GM18519 (cell line): ENCODE measurements around the gene DIPK1B.

ENCODE experiments used
- ATAC-seq: cut with Tn5 transposase; IDR thresholded peaks from one replicate; pipeline ENCODE4 v1.9.1; 2021; ENCODE audit warnings: mild to moderate bottlenecking, moderate library complexity; ENCODE audit not compliant: unreplicated experiment, low FRiP score

The DIPK1B gene

DNA sequence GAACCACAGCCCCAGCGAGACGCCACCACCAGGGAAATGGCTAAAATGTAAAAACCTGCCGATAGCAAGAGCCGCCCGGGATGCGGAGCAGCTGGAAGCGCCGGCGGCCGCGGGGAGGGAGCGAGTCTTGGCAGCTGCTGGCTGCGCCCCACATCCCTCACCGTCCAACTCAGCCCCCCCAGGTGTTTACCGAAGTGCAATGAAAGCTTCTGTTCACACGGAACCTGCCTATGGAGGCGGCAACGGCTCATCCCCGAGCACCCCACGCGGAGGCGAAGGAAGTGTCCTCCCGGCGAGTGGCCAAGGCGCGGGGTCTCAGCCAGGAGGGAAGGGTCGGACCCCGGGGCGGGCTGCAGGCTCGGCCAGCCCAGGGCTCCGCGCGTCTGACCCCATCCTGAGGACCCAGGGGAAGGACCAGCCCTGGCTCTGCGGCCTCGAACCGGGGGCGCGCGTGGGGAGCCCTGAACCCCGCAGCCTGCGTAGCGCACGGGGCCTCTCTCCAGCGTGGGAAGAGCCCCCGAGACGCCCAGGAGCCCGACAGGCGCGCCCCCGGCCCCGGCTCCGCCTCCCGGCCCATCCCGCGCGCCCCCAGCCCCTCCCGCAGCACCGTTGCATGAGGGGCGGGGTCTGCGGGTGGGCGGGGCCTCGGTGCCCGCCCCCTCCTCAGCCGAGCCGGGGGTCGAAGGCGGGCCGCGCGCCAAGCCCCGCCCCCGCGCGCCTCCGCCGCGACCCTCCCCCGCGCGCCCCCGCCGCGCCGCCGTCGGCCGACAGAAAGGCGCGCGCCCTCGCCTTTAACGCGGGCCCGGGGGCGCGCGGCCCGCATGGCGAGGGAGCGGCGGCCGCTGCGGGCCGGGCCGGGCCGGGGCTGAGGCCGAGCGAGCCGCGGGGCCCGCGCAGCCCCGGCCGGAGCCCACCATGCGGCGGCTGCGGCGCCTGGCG lies at the start of gene DIPK1B:
Gene DIPK1B, plus strand, starts transcription at position 822 of the 939 bp plus-strand sequence. Its CDS starts 94 bp downstream, at position 916.
- ATAC-seq: no peak

DNA sequence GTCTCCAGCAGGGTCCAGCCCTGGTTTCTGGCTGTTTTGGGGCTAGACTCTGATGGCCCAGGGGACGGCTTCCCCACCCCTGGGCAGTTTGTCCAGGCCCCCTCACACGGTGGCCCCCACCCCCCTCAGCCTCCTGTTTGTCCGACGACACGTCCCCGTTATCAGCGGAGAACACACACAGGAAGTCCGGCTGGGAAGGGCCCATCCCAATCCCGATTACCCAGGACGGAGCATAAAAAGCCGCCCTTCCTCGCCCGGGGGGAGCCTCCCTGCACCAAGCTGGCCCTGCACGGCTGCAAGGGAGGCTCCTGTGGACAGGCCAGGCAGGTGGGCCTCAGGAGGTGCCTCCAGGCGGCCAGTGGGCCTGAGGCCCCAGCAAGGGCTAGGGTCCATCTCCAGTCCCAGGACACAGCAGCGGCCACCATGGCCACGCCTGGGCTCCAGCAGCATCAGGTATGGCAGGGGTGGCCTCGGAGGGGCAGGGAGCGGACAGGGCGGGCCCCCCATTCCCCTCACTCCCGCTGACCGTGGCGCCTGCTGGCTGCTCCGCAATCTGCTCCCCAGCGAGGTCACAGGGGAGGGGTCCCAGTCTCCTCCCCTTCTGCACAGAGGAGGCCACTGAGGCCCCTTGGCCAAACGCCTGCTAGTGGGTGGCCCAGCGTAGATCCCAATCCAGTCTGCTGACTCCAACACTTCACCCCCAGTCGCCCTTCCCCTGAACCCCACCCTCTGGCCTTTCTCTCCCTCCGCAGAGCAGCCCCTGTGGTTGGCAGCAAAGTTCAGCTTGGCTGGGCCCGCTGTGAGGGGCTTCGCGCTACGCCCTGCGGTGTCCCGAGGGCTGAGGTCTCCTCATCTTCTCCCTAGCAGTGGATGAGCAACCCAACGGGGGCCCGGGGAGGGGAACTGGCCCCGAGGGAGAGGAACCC lies 49.5 kb upstream of the DIPK1B start, which contains the start of gene EGFL7:
Gene EGFL7, plus strand, starts transcription at position 261 of the 926 bp plus-strand sequence. CDS start 5,367 bp downstream, outside the sequence.
- ATAC-seq: no peak

DNA sequence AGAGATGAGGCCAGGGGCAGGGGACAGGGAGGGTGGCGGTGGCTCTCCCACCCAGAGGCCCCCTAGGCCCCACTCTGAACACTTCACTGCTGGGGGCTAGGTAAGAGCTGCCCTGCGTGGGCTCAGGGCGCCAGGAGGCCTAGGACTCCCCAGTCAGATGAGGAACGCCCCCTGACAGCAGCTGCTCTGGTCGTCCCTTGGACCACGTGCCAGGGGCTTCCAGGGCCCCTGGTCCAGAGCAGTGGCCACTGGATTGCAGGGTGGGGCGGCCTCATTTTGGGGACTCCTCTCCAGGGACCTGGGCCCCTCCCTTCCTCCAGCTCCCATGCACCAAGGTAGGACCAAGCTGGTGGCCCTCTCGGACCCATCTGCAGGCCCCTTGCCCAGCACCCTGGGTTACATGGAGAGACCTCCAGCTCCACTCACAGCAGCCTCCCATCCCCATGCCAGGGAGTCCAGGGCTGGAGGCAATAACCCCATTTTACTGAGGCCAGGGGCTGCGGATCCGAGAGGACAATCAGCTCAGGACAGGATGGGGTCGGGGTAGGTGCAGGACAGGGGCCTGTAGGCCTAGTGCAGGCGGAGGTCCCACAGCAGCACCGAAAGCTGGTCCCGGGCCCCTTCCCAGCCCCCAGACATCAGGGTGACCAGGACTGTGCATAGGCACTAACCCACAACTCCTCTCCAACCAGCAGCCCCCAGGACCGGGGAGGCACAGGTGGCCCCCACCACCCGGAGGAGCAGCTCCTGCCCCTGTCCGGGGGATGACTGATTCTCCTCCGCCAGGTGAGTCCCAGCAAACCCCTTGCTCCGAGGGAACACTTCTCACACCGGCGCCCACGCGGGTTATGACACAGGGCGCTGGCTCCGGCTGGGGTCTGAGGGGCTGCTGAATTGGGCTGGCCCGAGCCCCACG lies 48.1 kb upstream of the DIPK1B start:
- no peak for ATAC-seq

GRCh38 chr9:136665111-136665703 lies 47.2 kb upstream of the DIPK1B start:
- no peak for ATAC-seq

- no peak for ATAC-seq
Observed at GRCh38 chr9:136665704-136666371, 46.5 kb upstream of the DIPK1B start.

GRCh38 chr9:136666372-136667213 lies 45.8 kb upstream of the DIPK1B start:
- no peak for ATAC-seq

GRCh38 chr9:136667214-136667939 lies 45.0 kb upstream of the DIPK1B start:
- no peak for ATAC-seq

- no peak for ATAC-seq
Observed at GRCh38 chr9:136667940-136668760, 44.2 kb upstream of the DIPK1B start.

DNA sequence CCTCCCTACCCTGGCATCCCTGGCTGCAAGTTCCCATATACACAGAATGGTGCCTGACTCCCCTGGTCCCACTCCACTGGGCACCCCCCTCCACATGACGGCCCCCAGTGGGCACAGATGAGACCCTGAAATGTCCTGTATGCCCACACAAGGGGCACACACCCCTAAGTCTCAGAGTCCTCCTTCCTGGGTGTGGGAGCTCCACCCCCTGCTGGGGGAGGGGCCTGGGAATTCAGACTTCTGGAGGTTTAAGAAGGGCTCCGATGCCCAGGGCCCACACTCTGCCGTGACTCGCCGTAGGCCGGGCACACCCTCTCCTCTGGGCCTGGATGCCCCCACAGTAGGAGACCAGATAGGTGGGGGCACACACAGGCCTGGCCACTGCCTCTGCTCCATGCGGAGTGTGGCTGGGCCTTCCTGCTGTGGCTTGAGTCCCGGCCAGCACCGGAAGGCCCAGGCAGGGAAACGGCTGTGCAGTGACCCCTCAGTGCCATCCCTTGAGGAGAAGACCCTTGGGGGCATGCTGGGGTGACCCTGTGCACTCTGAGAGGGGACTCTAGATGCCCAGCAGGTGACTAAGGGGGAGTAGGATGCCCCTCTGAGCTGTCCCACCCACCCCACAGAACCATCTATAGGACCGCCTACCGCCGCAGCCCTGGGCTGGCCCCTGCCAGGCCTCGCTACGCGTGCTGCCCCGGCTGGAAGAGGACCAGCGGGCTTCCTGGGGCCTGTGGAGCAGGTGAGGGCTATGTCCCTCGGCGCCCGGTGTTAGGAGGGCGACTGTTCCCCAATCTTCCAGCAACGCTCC lies 43.2 kb upstream of the DIPK1B start:
- ATAC-seq: no peak

DNA sequence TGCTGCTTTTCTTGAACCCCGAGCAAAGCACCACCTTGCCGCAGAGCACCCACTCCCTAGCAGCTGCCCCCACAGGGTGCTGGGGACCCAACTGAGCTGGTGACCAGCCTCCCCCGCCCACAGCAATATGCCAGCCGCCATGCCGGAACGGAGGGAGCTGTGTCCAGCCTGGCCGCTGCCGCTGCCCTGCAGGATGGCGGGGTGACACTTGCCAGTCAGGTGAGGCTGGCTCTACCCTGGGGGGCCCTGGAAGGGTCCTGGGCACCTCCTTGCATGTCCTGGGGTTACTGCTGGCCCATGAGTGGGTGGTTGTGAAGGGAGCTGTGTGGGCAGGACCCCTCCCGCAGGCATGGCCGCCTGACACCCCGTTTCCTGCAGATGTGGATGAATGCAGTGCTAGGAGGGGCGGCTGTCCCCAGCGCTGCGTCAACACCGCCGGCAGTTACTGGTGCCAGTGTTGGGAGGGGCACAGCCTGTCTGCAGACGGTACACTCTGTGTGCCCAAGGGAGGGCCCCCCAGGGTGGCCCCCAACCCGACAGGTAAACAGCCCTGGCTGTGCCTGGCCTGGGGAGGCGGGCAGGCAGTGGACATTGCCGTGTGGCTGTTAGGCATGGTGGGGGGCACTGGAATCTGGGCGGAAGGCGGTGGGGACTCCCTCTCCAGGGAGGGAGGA lies 42.4 kb upstream of the DIPK1B start:
- no peak for ATAC-seq

DNA sequence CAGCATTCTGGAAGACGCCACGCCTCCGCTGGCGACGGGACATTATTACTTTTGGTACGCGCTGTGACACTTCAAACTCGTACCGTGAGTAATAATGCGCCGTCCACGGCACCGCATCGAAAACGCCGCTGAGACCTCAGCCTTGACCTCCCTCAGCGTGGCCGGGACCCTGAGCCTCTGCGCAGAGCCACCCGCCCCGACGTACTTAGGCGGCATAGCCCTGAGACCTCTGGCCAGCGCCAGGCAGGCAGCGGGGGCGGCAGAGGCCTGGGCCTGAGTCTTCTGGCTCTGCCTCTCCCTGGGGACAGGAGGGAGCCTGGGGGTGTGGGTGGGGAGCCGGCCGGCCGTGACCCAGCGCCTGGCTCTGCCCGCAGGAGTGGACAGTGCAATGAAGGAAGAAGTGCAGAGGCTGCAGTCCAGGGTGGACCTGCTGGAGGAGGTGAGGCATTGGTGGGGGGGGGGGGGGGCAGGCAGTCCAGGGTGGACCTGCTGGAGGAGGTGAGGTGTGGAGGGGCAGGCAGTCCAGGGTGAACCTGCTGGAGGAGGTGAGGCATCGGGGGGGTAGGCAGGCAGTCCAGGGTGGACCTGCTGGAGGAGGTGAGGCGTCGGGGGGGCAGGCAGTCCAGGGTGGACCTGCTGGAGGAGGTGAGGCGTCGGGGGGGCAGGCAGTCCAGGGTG lies 41.7 kb upstream of the DIPK1B start:
- ATAC-seq: no peak

DNA sequence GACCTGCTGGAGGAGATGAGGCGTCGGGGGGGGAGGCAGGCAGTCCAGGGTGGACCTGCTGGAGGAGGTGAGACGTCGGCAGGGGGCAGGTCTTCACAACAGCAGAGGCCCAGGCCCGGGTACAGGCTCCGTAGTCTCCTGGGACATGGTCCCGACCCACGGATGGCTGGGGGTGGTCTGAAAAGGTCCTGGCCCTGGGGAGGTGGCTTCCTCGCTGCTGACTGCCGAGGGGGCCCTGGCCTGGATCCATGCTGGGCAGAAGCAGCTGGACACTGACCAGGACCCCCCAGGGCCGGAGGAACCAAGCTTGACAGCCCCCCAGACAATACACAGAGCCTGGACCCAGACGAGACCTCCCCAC lies 41.1 kb upstream of the DIPK1B start:
- ATAC-seq: no peak

GRCh38 chr9:136671646-136672430 lies 40.5 kb upstream of the DIPK1B start:
- no peak for ATAC-seq

GRCh38 chr9:136672431-136673087 lies 39.8 kb upstream of the DIPK1B start:
- ATAC-seq: no peak
